ENCODE measurements around the gene B3GNT9.

The B3GNT9 gene

GRCh38 chr16:67177743-67178699 lies 27.2 kb upstream of the B3GNT9 start:
- peak overlapping the region; percentile 8 for H3K27ac ChIP-seq (ENCODE audit: low read depth, low read length)
- H3K9me3 ChIP-seq (ENCODE audit: control insufficient read depth, insufficient read depth, low read length) = no peaks in the 10 kb centered on the region
- peaks cover 14% of the 10 kb centered on the region; the same call in 1 of the 2 replicates for H3K4me1 ChIP-seq (ENCODE audit: control insufficient read depth, insufficient read depth, low read length)
- peaks cover 48% of the 10 kb centered on the region for H3K27me3 ChIP-seq (ENCODE audit: control insufficient read depth, insufficient read depth, low read length)
- H3K9ac ChIP-seq (ENCODE audit: low read depth, low read length) = no peak overlapping the region
- H3K36me3 ChIP-seq (ENCODE audit: control insufficient read depth, insufficient read depth, low read length) = no peaks in the 10 kb centered on the region
- peak overlapping the region; percentile 62 for H3K4me3 ChIP-seq (ENCODE audit: low read depth, low read length)

DNA sequence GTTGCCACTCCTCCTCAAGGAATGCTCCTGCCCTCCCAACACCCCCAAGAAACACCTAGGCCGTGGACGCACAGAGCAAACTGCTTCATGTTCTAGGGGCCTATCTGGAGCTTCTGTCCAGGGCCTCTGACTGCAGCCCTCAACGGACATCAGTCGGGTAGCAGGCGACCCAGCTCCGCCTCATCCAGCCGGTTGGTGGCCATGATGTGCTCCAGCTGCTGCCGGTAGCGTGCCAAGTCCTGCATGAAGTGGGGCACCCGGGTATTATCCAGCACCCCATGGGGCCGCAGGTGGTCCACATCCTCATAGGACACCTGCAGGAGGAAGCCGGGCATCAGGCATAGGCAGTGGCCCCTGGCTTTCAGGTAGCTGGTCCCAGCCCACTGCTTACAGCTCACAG lies 25.9 kb upstream of the B3GNT9 start:
- Histone ChIP-seq H3K9me3 (ENCODE audit: control insufficient read depth, insufficient read depth, low read length) (no peaks in the 10 kb centered on the region), H3K27ac (ENCODE audit: low read depth, low read length) (no peak overlapping the region), H3K4me3 (ENCODE audit: low read depth, low read length) (no peak overlapping the region), H3K36me3 (ENCODE audit: control insufficient read depth, insufficient read depth, low read length) (no peaks in the 10 kb centered on the region), H3K27me3 (ENCODE audit: control insufficient read depth, insufficient read depth, low read length) (peaks cover 62% of the 10 kb centered on the region), H3K4me1 (ENCODE audit: control insufficient read depth, insufficient read depth, low read length) (peaks cover 14% of the 10 kb centered on the region; the same call in 1 of the 2 replicates), H3K9ac (ENCODE audit: low read depth, low read length) (no peak overlapping the region)

- no peak overlapping the region for H3K27ac ChIP-seq (ENCODE audit: low read depth, low read length)
- peaks cover 77% of the 10 kb centered on the region for H3K27me3 ChIP-seq (ENCODE audit: control insufficient read depth, insufficient read depth, low read length)
- H3K9me3 ChIP-seq (ENCODE audit: control insufficient read depth, insufficient read depth, low read length) = no peaks in the 10 kb centered on the region
- no peaks in the 10 kb centered on the region for H3K36me3 ChIP-seq (ENCODE audit: control insufficient read depth, insufficient read depth, low read length)
- H3K4me3 ChIP-seq (ENCODE audit: low read depth, low read length) = peak overlapping the region; percentile 60
- peaks cover 21% of the 10 kb centered on the region for H3K4me1 ChIP-seq (ENCODE audit: control insufficient read depth, insufficient read depth, low read length)
- no peak overlapping the region for H3K9ac ChIP-seq (ENCODE audit: low read depth, low read length)
These were observed 24.0 kb upstream of the B3GNT9 start for GRCh38 chr16:67174706-67175231.

DNA sequence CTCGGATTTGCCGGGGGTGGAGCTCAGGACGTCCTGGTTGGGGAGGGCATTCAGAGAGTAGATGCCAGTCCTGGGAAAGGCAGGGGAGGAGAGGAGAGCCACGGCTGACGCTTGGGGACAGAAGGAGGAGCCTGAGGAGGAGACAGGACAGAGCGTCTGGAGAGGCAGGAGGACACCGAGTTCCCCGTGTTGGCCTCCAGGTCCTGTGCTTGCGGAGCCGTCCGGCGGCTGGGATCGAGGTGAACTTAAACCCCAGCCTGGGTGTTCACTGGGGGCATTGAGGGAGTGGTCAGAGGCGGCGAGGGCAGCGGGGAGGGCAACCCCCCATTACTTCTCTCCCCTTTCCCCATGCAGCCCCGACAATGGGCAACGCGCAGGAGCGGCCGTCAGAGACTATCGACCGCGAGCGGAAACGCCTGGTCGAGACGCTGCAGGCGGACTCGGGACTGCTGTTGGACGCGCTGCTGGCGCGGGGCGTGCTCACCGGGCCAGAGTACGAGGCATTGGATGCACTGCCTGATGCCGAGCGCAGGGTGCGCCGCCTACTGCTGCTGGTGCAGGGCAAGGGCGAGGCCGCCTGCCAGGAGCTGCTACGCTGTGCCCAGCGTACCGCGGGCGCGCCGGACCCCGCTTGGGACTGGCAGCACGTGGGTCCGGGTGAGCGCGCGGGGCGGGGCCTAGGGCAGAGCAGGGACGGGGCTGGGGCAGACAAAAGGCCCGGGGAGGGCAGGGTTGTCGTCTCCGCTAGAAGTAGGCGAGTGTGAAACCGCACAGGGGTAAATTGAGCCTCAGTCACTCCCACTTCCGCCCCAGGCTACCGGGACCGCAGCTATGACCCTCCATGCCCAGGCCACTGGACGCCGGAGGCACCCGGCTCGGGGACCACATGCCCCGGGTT lies 23.3 kb upstream of the B3GNT9 start:
- Histone ChIP-seq H3K4me1 (ENCODE audit: control insufficient read depth, insufficient read depth, low read length) (peaks cover 23% of the 10 kb centered on the region), H3K9ac (ENCODE audit: low read depth, low read length) (no peak overlapping the region), H3K4me3 (ENCODE audit: low read depth, low read length) (peak overlapping the region; percentile 60), H3K27ac (ENCODE audit: low read depth, low read length) (no peak overlapping the region), H3K27me3 (ENCODE audit: control insufficient read depth, insufficient read depth, low read length) (peaks cover 83% of the 10 kb centered on the region), H3K9me3 (ENCODE audit: control insufficient read depth, insufficient read depth, low read length) (no peaks in the 10 kb centered on the region), H3K36me3 (ENCODE audit: control insufficient read depth, insufficient read depth, low read length) (no peaks in the 10 kb centered on the region)

DNA sequence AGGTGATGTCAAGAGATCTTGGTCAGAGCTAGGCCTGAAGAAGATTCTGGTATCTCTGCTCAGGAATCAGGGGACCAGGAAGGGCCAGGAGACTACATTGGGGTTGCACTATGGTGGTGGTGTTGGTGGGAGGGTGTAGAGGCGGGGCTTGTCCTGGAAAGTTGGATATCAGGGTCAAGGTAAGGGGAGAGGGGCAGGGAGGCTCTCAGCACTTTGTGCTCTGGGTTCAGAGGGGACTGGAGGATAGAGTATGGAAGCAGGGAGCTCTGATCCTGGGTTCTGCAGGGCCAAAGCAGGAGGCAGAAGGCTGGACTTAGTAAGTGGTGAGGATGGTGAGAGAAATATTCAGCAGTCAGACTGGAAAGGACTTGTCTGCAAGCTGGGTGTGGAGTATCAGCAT lies 22.5 kb upstream of the B3GNT9 start:
- H3K27ac ChIP-seq (ENCODE audit: low read depth, low read length) = no peak overlapping the region
- H3K9ac ChIP-seq (ENCODE audit: low read depth, low read length) = no peak overlapping the region

GRCh38 chr16:67170949-67171649 lies 20.3 kb upstream of the B3GNT9 start:
- Histone ChIP-seq H3K27me3 (ENCODE audit: control insufficient read depth, insufficient read depth, low read length) (peaks cover 95% of the 10 kb centered on the region), H3K36me3 (ENCODE audit: control insufficient read depth, insufficient read depth, low read length) (no peaks in the 10 kb centered on the region), H3K9ac (ENCODE audit: low read depth, low read length) (no peak overlapping the region), H3K27ac (ENCODE audit: low read depth, low read length) (no peak overlapping the region), H3K9me3 (ENCODE audit: control insufficient read depth, insufficient read depth, low read length) (no peaks in the 10 kb centered on the region), H3K4me3 (ENCODE audit: low read depth, low read length) (peak overlapping the region; percentile 66), H3K4me1 (ENCODE audit: control insufficient read depth, insufficient read depth, low read length) (peaks cover 22% of the 10 kb centered on the region)

More for the DNA sequence above, 22.5 kb upstream of the B3GNT9 start:
- H3K36me3 ChIP-seq (ENCODE audit: control insufficient read depth, insufficient read depth, low read length) = no peaks in the 10 kb centered on the region
- H3K4me1 ChIP-seq (ENCODE audit: control insufficient read depth, insufficient read depth, low read length) = peaks cover 23% of the 10 kb centered on the region
- H3K4me3 ChIP-seq (ENCODE audit: low read depth, low read length) = peak overlapping the region; percentile 60
- H3K9me3 ChIP-seq (ENCODE audit: control insufficient read depth, insufficient read depth, low read length) = no peaks in the 10 kb centered on the region
- H3K27me3 ChIP-seq (ENCODE audit: control insufficient read depth, insufficient read depth, low read length) = peaks cover 91% of the 10 kb centered on the region

DNA sequence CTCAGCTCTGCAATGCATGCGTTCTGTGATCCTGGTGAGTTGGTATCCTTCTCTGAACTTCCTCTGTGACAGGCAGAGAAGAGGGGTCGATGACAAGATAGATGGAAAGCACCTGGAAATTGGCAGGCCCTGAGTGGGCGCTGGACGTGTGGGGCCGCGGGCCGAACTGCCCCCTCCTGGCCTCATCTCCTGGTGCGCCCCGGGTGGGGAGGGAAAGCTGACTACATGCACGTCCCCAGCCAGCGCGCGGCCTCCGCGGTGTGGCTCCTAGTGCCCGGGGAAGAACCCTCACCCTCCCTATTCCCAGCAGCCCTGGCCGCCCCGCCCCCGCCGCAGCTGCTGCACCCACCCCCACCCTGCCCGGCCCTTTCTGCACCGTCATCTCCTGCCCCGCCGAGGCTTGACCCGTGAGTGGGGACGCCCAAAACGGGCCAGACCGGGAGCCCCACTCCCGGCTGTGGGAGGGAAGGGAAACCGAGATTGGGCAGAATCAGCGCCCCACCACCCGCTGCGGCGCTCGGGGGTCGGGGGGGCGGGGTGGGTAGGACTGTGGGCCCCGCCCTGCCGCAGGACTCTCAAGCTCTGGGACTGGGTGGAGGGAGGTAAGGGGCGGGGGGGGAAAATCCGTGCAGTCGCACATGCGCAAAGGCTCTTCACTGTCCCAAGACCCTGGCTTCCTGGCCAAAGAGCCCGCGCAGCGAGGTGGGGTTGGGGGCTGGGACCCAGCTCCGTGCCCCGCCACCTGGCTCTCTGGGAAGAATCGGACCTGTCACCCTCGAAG lies 19.6 kb upstream of the B3GNT9 start, which contains the start of gene NOL3:
Gene NOL3 (plus strand): TSS at position 371 of the 781 bp plus-strand sequence.
- Histone ChIP-seq H3K27me3 (ENCODE audit: control insufficient read depth, insufficient read depth, low read length) (peaks cover 96% of the 10 kb centered on the region), H3K27ac (ENCODE audit: low read depth, low read length) (no peak within 1 kb of the TSS), H3K4me3 (ENCODE audit: low read depth, low read length) (peak within 1 kb of the TSS; percentile 66), H3K9me3 (ENCODE audit: control insufficient read depth, insufficient read depth, low read length) (no peaks in the 10 kb centered on the region), H3K4me1 (ENCODE audit: control insufficient read depth, insufficient read depth, low read length) (peaks cover 23% of the 10 kb centered on the region), H3K36me3 (ENCODE audit: control insufficient read depth, insufficient read depth, low read length) (no peaks in the 10 kb centered on the region), H3K9ac (ENCODE audit: low read depth, low read length) (no peak within 1 kb of the TSS)

- Histone ChIP-seq H3K4me1 (ENCODE audit: control insufficient read depth, insufficient read depth, low read length) (peaks cover 23% of the 10 kb centered on the region), H3K9me3 (ENCODE audit: control insufficient read depth, insufficient read depth, low read length) (no peaks in the 10 kb centered on the region), H3K27me3 (ENCODE audit: control insufficient read depth, insufficient read depth, low read length) (peaks cover 96% of the 10 kb centered on the region), H3K4me3 (ENCODE audit: low read depth, low read length) (peak overlapping the region; percentile 66), H3K9ac (ENCODE audit: low read depth, low read length) (no peak overlapping the region), H3K36me3 (ENCODE audit: control insufficient read depth, insufficient read depth, low read length) (no peaks in the 10 kb centered on the region), H3K27ac (ENCODE audit: low read depth, low read length) (no peak overlapping the region)
These were observed 18.9 kb upstream of the B3GNT9 start for GRCh38 chr16:67169642-67170167.

GRCh38 chr16:67169011-67169451 lies 18.2 kb upstream of the B3GNT9 start:
- H3K9me3 ChIP-seq (ENCODE audit: control insufficient read depth, insufficient read depth, low read length) = no peaks in the 10 kb centered on the region
- peak overlapping the region; percentile 66 for H3K4me3 ChIP-seq (ENCODE audit: low read depth, low read length)
- H3K9ac ChIP-seq (ENCODE audit: low read depth, low read length) = no peak overlapping the region
- no peak overlapping the region for H3K27ac ChIP-seq (ENCODE audit: low read depth, low read length)
- H3K27me3 ChIP-seq (ENCODE audit: control insufficient read depth, insufficient read depth, low read length) = peaks cover 96% of the 10 kb centered on the region
- peaks cover 23% of the 10 kb centered on the region for H3K4me1 ChIP-seq (ENCODE audit: control insufficient read depth, insufficient read depth, low read length)
- H3K36me3 ChIP-seq (ENCODE audit: control insufficient read depth, insufficient read depth, low read length) = no peaks in the 10 kb centered on the region
